MV-4-11 (cell line): ENCODE measurements around the gene MCM5.

Experiments used
- DNase-seq: peaks from one replicate; lab custom pipeline; 2025; lab: John Stamatoyannopoulos, UW

MCM5 gene

GRCh38 chr22:35399678-35400500, at the start of gene MCM5:
Gene MCM5 (plus strand): TSS chr22:35400140. CDS start chr22:35400439, 299 bp downstream.
- DNase-seq: peak; percentile 98

- DNase-seq: peak; percentile 69
Observed at GRCh38 chr22:35350539-35351503, 49.1 kb upstream of the MCM5 start.

GRCh38 chr22:35352214-35353111, 47.5 kb upstream of the MCM5 start:
- peak; percentile 93 for DNase-seq

- DNase-seq: peak; percentile 43
Observed at GRCh38 chr22:35353318-35353717, 46.6 kb upstream of the MCM5 start.

- DNase-seq: no peak
Observed at GRCh38 chr22:35354068-35354467, 45.9 kb upstream of the MCM5 start.

GRCh38 chr22:35357883-35358621, 41.9 kb upstream of the MCM5 start:
- no peak for DNase-seq

GRCh38 chr22:35359380-35360065, 40.4 kb upstream of the MCM5 start:
- no peak for DNase-seq

- no peak for DNase-seq
Observed at GRCh38 chr22:35361001-35361558, 38.9 kb upstream of the MCM5 start.

- no peak for DNase-seq
Observed at GRCh38 chr22:35363566-35364086, 36.3 kb upstream of the MCM5 start.

- DNase-seq: peak; percentile 86
Observed at GRCh38 chr22:35364230-35364629, 35.7 kb upstream of the MCM5 start.

GRCh38 chr22:35367331-35367886, 32.5 kb upstream of the MCM5 start:
- DNase-seq: peak; percentile 77

GRCh38 chr22:35368386-35368785, 31.6 kb upstream of the MCM5 start:
- no peak for DNase-seq

- no peak for DNase-seq
Observed at GRCh38 chr22:35369996-35370395, 29.9 kb upstream of the MCM5 start.

- DNase-seq: no peak
Observed at GRCh38 chr22:35373781-35374180, 26.2 kb upstream of the MCM5 start.

- DNase-seq: peak; percentile 89
Observed at GRCh38 chr22:35375031-35375430, 24.9 kb upstream of the MCM5 start.

GRCh38 chr22:35375526-35375925, 24.4 kb upstream of the MCM5 start:
- DNase-seq: no peak

GRCh38 chr22:35376728-35377472, 23.0 kb upstream of the MCM5 start:
- DNase-seq: peak; percentile 99

- peak; percentile 25 for DNase-seq
Observed at GRCh38 chr22:35377735-35378134, 22.2 kb upstream of the MCM5 start.

GRCh38 chr22:35378621-35379020, 21.3 kb upstream of the MCM5 start:
- no peak for DNase-seq
